Suprapubic skin (tissue), 4 donors: ENCODE measurements around the gene EFNB1. TPM values are rescaled to one million over a fixed set of nuclear protein-coding genes. Genes with fewer than 3 reads are reported as not detected.

Experiments
- DNase-seq, 2 donors: peaks; one replicate each; pipeline ENCODE4 v3.0.0-alpha.2; 2019; ENCODE audit warnings: low spot score in 2 of 2
- H3K27ac ChIP-seq: fragments of 200-600 bp; sonication (generic); one replicate; pipeline ENCODE4 v1.5.1; 2019
- H3K27me3 ChIP-seq: fragments of 200-600 bp; sonication (generic); one replicate; pipeline ENCODE4 v1.5.1; 2019
- H3K36me3 ChIP-seq: fragments of 200-600 bp; sonication (generic); one replicate; pipeline ENCODE4 v1.5.1; 2019
- H3K4me1 ChIP-seq: fragments of 200-600 bp; sonication (generic); one replicate; pipeline ENCODE4 v1.5.1; 2019
- H3K4me3 ChIP-seq: fragments of 200-600 bp; sonication (generic); one replicate; pipeline ENCODE4 v1.5.1; 2019; ENCODE audit warnings: mild to moderate bottlenecking
- H3K9me3 ChIP-seq: fragments of 200-600 bp; sonication (generic); one replicate; pipeline ENCODE4 v1.5.1; 2019
- CTCF ChIP-seq, 2 donors: fragments of 200-600 bp in 1 of 2; fragments of 450-650 bp in 1 of 2; sonication (generic) in 1 of 2; IDR thresholded peaks; one replicate each; pipeline ENCODE4 v1.5.1; 2016 to 2019; ENCODE audit warnings: antibody characterized with exemption in 2 of 2, mild to moderate bottlenecking in 1 of 2, moderate library complexity in 1 of 2
- EP300 ChIP-seq: sonication (generic); formaldehyde crosslinking; IDR thresholded peaks from one replicate; pipeline ENCODE4 v1.6.1; 2017; ENCODE audit warnings: antibody characterized with exemption
- POLR2A ChIP-seq, 2 donors: fragments of 450-650 bp; IDR thresholded peaks; one replicate each; pipeline ENCODE4 v1.6.1; 2017; ENCODE audit warnings: antibody characterized with exemption in 2 of 2, mild to moderate bottlenecking in 2 of 2, moderate library complexity in 2 of 2
- POLR2AphosphoS5 ChIP-seq, 3 donors: sonication (generic); formaldehyde crosslinking; IDR thresholded peaks; one replicate each; pipeline ENCODE4 v1.6.1; 2017; ENCODE audit warnings: antibody characterized with exemption in 3 of 3
- WGBS: methylation state at CpG from one replicate; pipeline ENCODE4 v1.1.5; 2018; 5-methylcytosine and 5-hydroxymethylcytosine counted together
- total RNA-seq, 4 donors: library from RNA; depleted of rRNA; stranded (reverse); fragments of >200 nt; gene quantifications; one replicate each; pipeline ENCODE4 v1.1.0, GENCODE V29; 2016

Gene EFNB1
- total RNA-seq, 4 donors from 2014 or later = 78.4 to 103 (median 89.8) TPM

GRCh38 chrX:68847172-68847571, 18.4 kb downstream of the EFNB1 start:
- H3K4me1 ChIP-seq = peaks cover 9% of the 10 kb centered on the region
- no peak for DNase-seq
- TF ChIP-seq POLR2AphosphoS5 (IDR thresholded peaks at IDR 0.05) (no peak), POLR2A (IDR thresholded peaks at IDR 0.05) (no peak), EP300 (no peak), CTCF (IDR thresholded peaks at IDR 0.05) (no peak)
- H3K36me3 ChIP-seq = no peaks in the 10 kb centered on the region
- H3K27me3 ChIP-seq = no peaks in the 10 kb centered on the region
- H3K4me3 ChIP-seq = no peak overlapping the region
- 55% methylated on average over 4 of the region's 4 CpGs for WGBS
- H3K9me3 ChIP-seq = no peaks in the 10 kb centered on the region
- H3K27ac ChIP-seq = no peak overlapping the region

GRCh38 chrX:68848189-68848940, 19.5 kb downstream of the EFNB1 start:
- H3K4me1 ChIP-seq = peaks cover 5% of the 10 kb centered on the region
- WGBS = 77% methylated on average over 8 of the region's 8 CpGs

GRCh38 chrX:68851082-68851481, 22.3 kb downstream of the EFNB1 start:
- Histone ChIP-seq H3K27me3 (no peaks in the 10 kb centered on the region), H3K27ac (no peak overlapping the region), H3K9me3 (no peaks in the 10 kb centered on the region), H3K36me3 (no peaks in the 10 kb centered on the region), H3K4me3 (no peak overlapping the region), H3K4me1 (no peaks in the 10 kb centered on the region)
- WGBS = 62% methylated on average over 8 of the region's 8 CpGs
- no peak for DNase-seq
- TF ChIP-seq EP300 (no peak), POLR2AphosphoS5 (IDR thresholded peaks at IDR 0.05) (no peak), POLR2A (IDR thresholded peaks at IDR 0.05) (no peak), CTCF (IDR thresholded peaks at IDR 0.05) (no peak)

More at GRCh38 chrX:68848189-68848940, 19.5 kb downstream of the EFNB1 start:
- Histone ChIP-seq H3K27ac (no peak overlapping the region), H3K4me3 (no peak overlapping the region), H3K9me3 (no peaks in the 10 kb centered on the region), H3K36me3 (no peaks in the 10 kb centered on the region), H3K27me3 (no peaks in the 10 kb centered on the region)
- TF ChIP-seq POLR2AphosphoS5 (IDR thresholded peaks at IDR 0.05) = no peak
- no peak for TF ChIP-seq POLR2A (IDR thresholded peaks at IDR 0.05)
- TF ChIP-seq CTCF (IDR thresholded peaks at IDR 0.05) = no peak
- no peak for TF ChIP-seq EP300
- no peak for DNase-seq

GRCh38 chrX:68852046-68852445, 23.2 kb downstream of the EFNB1 start:
- WGBS = 70% methylated on average over 3 of the region's 3 CpGs
- Histone ChIP-seq H3K27me3 (no peaks in the 10 kb centered on the region), H3K4me1 (no peaks in the 10 kb centered on the region), H3K27ac (no peak overlapping the region), H3K4me3 (no peak overlapping the region), H3K9me3 (no peaks in the 10 kb centered on the region), H3K36me3 (no peaks in the 10 kb centered on the region)
- TF ChIP-seq EP300 = no peak
- TF ChIP-seq POLR2AphosphoS5 (IDR thresholded peaks at IDR 0.05) = no peak
- no peak for TF ChIP-seq POLR2A (IDR thresholded peaks at IDR 0.05)
- no peak for TF ChIP-seq CTCF (IDR thresholded peaks at IDR 0.05)
- DNase-seq = no peak

- no peaks in the 10 kb centered on the region for H3K4me1 ChIP-seq
- DNase-seq = no peak
- H3K4me3 ChIP-seq = no peak overlapping the region
- H3K27ac ChIP-seq = no peak overlapping the region
- no peaks in the 10 kb centered on the region for H3K36me3 ChIP-seq
- WGBS = 72% methylated on average over 4 of the region's 4 CpGs
- TF ChIP-seq EP300 (no peak), POLR2AphosphoS5 (IDR thresholded peaks at IDR 0.05) (no peak), CTCF (IDR thresholded peaks at IDR 0.05) (no peak), POLR2A (IDR thresholded peaks at IDR 0.05) (no peak)
- no peaks in the 10 kb centered on the region for H3K9me3 ChIP-seq
- H3K27me3 ChIP-seq = no peaks in the 10 kb centered on the region
These were observed 24.9 kb downstream of the EFNB1 start for GRCh38 chrX:68853665-68854251.
